GM23248 (cell line): ENCODE results near the gene PTGFRN.

Experiments used
- EZH2 ChIP-seq: fragments of 200-600 bp; sonication (generic); IDR thresholded peaks from 2 replicates; pipeline ENCODE4 v1.6.1; 2018; ENCODE audit warnings: antibody characterized with exemption, mild to moderate bottlenecking; ENCODE audit not compliant: insufficient read depth, poor library complexity, severe bottlenecking
- EZH2phosphoT487 ChIP-seq: fragments of 200-600 bp; sonication (generic); IDR thresholded peaks from 2 replicates; pipeline ENCODE4 v1.6.1; 2018; ENCODE audit warnings: antibody characterized with exemption, moderate library complexity, mild to moderate bottlenecking, low read depth; ENCODE audit not compliant: insufficient read depth

DNA sequence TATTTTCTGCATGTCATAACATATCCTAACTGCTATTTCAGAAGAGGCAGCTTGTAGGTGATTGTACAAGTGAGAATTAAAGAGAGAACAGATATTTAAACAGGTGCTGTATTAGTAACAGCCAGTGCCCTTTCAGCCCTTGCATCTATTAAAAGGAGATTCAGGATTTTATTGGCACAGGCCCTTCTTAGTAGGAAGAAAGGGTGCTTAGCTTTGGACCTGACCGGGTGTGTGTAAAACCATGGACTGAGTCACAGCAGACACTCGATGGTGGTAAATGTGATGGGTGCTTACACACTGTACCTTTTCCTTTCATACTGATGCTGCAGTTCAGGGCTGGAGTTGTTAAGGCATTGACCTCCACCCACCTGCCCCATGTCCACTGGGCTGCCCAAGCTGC, 79.2 kb downstream of the PTGFRN start:
- no peak for TF ChIP-seq EZH2
- no peak for TF ChIP-seq EZH2phosphoT487
